CD1c-positive myeloid dendritic cell (primary cell): ENCODE measurements around the gene ABCC6.
A peak's percentile ranks its signal among the peaks of the same experiment; 100 is the strongest.
"Not testable (repeated sequence)": the region's sequence is repeated elsewhere in the genome, so short reads cannot be mapped to it uniquely, and the experiment has no call there.

ENCODE experiments used
- DNase-seq: peaks from one replicate; pipeline ENCODE4 v3.0.0-alpha.2; 2016; ENCODE audit errors: extremely low spot score

The ABCC6 gene

GRCh38 chr16:16222850-16223661 lies at the start of gene ABCC6:
ABCC6 (minus strand) TSS chr16:16223494; CDS start chr16:16223434, 60 bp downstream.
- DNase-seq, result not testable (repeated sequence)

- DNase-seq, result not testable (repeated sequence)
Measured at GRCh38 chr16:16272573-16273221, 49.4 kb upstream of the ABCC6 start.

- DNase-seq, result not testable (repeated sequence)
Measured at GRCh38 chr16:16271658-16272057, 48.4 kb upstream of the ABCC6 start.

GRCh38 chr16:16268185-16268808 lies 45.0 kb upstream of the ABCC6 start:
- DNase-seq, result not testable (repeated sequence)

- DNase-seq, result not testable (repeated sequence)
Measured at GRCh38 chr16:16267708-16268107, 44.4 kb upstream of the ABCC6 start.

- peak; percentile 1 for DNase-seq
Measured at GRCh38 chr16:16265044-16265443, 41.8 kb upstream of the ABCC6 start.

GRCh38 chr16:16263947-16264346 lies 40.7 kb upstream of the ABCC6 start:
- not testable (repeated sequence) for DNase-seq

- not testable (repeated sequence) for DNase-seq
Measured at GRCh38 chr16:16262954-16263555, 39.8 kb upstream of the ABCC6 start.

GRCh38 chr16:16259971-16260370 lies 36.7 kb upstream of the ABCC6 start:
- not testable (repeated sequence) for DNase-seq

- not testable (repeated sequence) for DNase-seq
Measured at GRCh38 chr16:16258822-16259221, 35.5 kb upstream of the ABCC6 start.

- DNase-seq, result not testable (repeated sequence)
Measured at GRCh38 chr16:16257301-16257923, 34.1 kb upstream of the ABCC6 start.

GRCh38 chr16:16252377-16252776 lies 29.1 kb upstream of the ABCC6 start:
- not testable (repeated sequence) for DNase-seq

GRCh38 chr16:16249621-16250330 lies 26.5 kb upstream of the ABCC6 start:
- not testable (repeated sequence) for DNase-seq

GRCh38 chr16:16247439-16247838 lies 24.1 kb upstream of the ABCC6 start:
- DNase-seq, result not testable (repeated sequence)

GRCh38 chr16:16246578-16247262 lies 23.4 kb upstream of the ABCC6 start:
- DNase-seq, result not testable (repeated sequence)

GRCh38 chr16:16243886-16244285 lies 20.6 kb upstream of the ABCC6 start:
- not testable (repeated sequence) for DNase-seq

- DNase-seq, result not testable (repeated sequence)
Measured at GRCh38 chr16:16240667-16241066, 17.4 kb upstream of the ABCC6 start.

GRCh38 chr16:16237738-16238137 lies 14.4 kb upstream of the ABCC6 start:
- DNase-seq, result not testable (repeated sequence)

- not testable (repeated sequence) for DNase-seq
Measured at GRCh38 chr16:16237071-16237470, 13.8 kb upstream of the ABCC6 start.

- DNase-seq, result not testable (repeated sequence)
Measured at GRCh38 chr16:16232692-16233061, 9.4 kb upstream of the ABCC6 start.
